ENCODE data around the gene DHRSX. TPM values are rescaled to one million over a fixed set of nuclear protein-coding genes. Genes with fewer than 3 reads are reported as not detected.
"Not testable (repeated sequence)": the region's sequence is repeated elsewhere in the genome, so short reads cannot be mapped to it uniquely, and the experiment has no call there.

The DHRSX gene
- total and polyA plus RNA-seq, 2 donors (not counting 3 experiments of a cell fraction or from before 2014, with no cell fraction given) = 27.1 to 37.7 TPM

- H3K4me1 ChIP-seq (ENCODE audit: control insufficient read depth, extremely low read depth, insufficient read depth, low read length); H3K79me2 ChIP-seq (ENCODE audit: control insufficient read depth, insufficient read depth, low read length); H3K9ac ChIP-seq (replicated peaks; ENCODE audit: extremely low read depth, insufficient read depth, low read length); H3K9me1 ChIP-seq (replicated peaks; ENCODE audit: control insufficient read depth, extremely low read depth, insufficient read depth, low read length); dilution Hi-C loops (cut with MboI; ENCODE audit: extremely low pct_ligation_motif_present, low sequenced_read_pairs); H2AFZ ChIP-seq (ENCODE audit: low read depth, low read length); DNase-seq (ENCODE audit: low read depth, low spot score); H3K27ac ChIP-seq (ENCODE audit: insufficient read depth, low read depth, low read length); H3K4me3 ChIP-seq (replicated peaks in 1 of 3; ENCODE audit: insufficient read depth in 1 of 3, low read depth in 1 of 3, low read length in 3 of 3); POLR2A ChIA-PET; H3K36me3 ChIP-seq (ENCODE audit: control insufficient read depth in 2 of 2, extremely low read depth in 1 of 2, insufficient read depth in 2 of 2, low read length in 2 of 2); BruUV-seq (replicated peaks); intact Hi-C loops (cut with micrococcal nuclease); CTCF ChIA-PET; H3K27me3 ChIP-seq (ENCODE audit: control insufficient read depth in 2 of 2, insufficient read depth in 2 of 2, low read length in 2 of 2); H3K4me2 ChIP-seq (ENCODE audit: insufficient read depth, low read length); H3K9me3 ChIP-seq (replicated peaks; ENCODE audit: control insufficient read depth, insufficient read depth, low read length); H4K20me1 ChIP-seq (replicated peaks; ENCODE audit: control insufficient read depth, extremely low read depth, insufficient read depth, low read length): not testable (repeated sequence)
- FAIRE-seq = peak; percentile 37
These were observed 118.2 kb downstream of the DHRSX start for GRCh38 chrX:2382433-2383048.

- Histone ChIP-seq H3K4me3 (replicated peaks in 1 of 3; ENCODE audit: insufficient read depth in 1 of 3, low read depth in 1 of 3, low read length in 3 of 3) (no peak overlapping the region), H3K36me3 (ENCODE audit: control insufficient read depth in 2 of 2, extremely low read depth in 1 of 2, insufficient read depth in 2 of 2, low read length in 2 of 2) (no peaks in the 10 kb centered on the region), H3K79me2 (ENCODE audit: control insufficient read depth, insufficient read depth, low read length) (no peaks in the 10 kb centered on the region), H4K20me1 (replicated peaks; ENCODE audit: control insufficient read depth, extremely low read depth, insufficient read depth, low read length) (no peaks in the 10 kb centered on the region), H3K9me1 (replicated peaks; ENCODE audit: control insufficient read depth, extremely low read depth, insufficient read depth, low read length) (no peaks in the 10 kb centered on the region), H3K9ac (replicated peaks; ENCODE audit: extremely low read depth, insufficient read depth, low read length) (no peak overlapping the region), H2AFZ (ENCODE audit: low read depth, low read length) (no peak overlapping the region), H3K4me1 (ENCODE audit: control insufficient read depth, extremely low read depth, insufficient read depth, low read length) (no peaks in the 10 kb centered on the region), H3K27me3 (ENCODE audit: control insufficient read depth in 2 of 2, insufficient read depth in 2 of 2, low read length in 2 of 2) (no peaks in the 10 kb centered on the region), H3K9me3 (replicated peaks; ENCODE audit: control insufficient read depth, insufficient read depth, low read length) (no peaks in the 10 kb centered on the region), H3K27ac (ENCODE audit: insufficient read depth, low read depth, low read length) (no peak overlapping the region), H3K4me2 (ENCODE audit: insufficient read depth, low read length) (no peak overlapping the region)
- no peak for FAIRE-seq
- ChIA-PET CTCF (no interaction called here), POLR2A (no interaction called here)
- BruUV-seq (replicated peaks) = no TSS peak
- DNase-seq (ENCODE audit: low read depth, low spot score) = no peak
- intact Hi-C loops (cut with micrococcal nuclease) (no loop called here), dilution Hi-C loops (cut with MboI; ENCODE audit: extremely low pct_ligation_motif_present, low sequenced_read_pairs) (no loop called here)
- TF ChIP-seq MYC (IDR thresholded peaks at IDR 0.05; ENCODE audit: low read depth, low read length) (no peak), EZH2 (IDR thresholded peaks at IDR 0.05; ENCODE audit: borderline replicate concordance, low read depth, low read length, severe bottlenecking) (no peak), GATA2 (IDR thresholded peaks at IDR 0.05; ENCODE audit: insufficient read depth, insufficient read length, low read depth, low read length) (no peak), POLR2A (IDR thresholded peaks at IDR 0.05; ENCODE audit: low read depth, low read length) (no peak), CTCF (IDR thresholded peaks at IDR 0.05; ENCODE audit: extremely low read depth in 1 of 2, insufficient read depth in 1 of 2, low read depth in 1 of 2, low read length in 2 of 2) (no peak)
These were observed 124.6 kb downstream of the DHRSX start for GRCh38 chrX:2376166-2376565.

Measured in endothelial cell of umbilical vein (primary cell).